Bronchial epithelial cell (primary cell): ENCODE results near the gene CABP4. TPM values are rescaled to one million over a fixed set of nuclear protein-coding genes. Genes with fewer than 3 reads are reported as not detected.

Experiments
- DNase-seq: peaks from one replicate; pipeline ENCODE4 v3.0.0-alpha.2; 2010; ENCODE audit warnings: low read depth
- FAIRE-seq: peaks from 2 replicates; lab custom pipeline; 2011; peaks lifted over from hg19 to GRCh38; lab: Jason Lieb, UNC
- H3K27me3 ChIP-seq: 2 replicates; pipeline ENCODE4 v1.5.1; 2011; ENCODE audit warnings: low read length; ENCODE audit not compliant: control insufficient read depth, insufficient read depth
- H3K36me3 ChIP-seq: 2 replicates; pipeline ENCODE4 v1.5.1; 2011; ENCODE audit warnings: low read length; ENCODE audit not compliant: control insufficient read depth, insufficient read depth
- H3K4me3 ChIP-seq: 2 replicates; pipeline ENCODE4 v1.5.1; 2011; ENCODE audit warnings: mild to moderate bottlenecking, low read depth, low read length, control low read depth
- total RNA-seq: library from RNA; depleted of rRNA; stranded (reverse); fragments of >200 nt; gene quantifications from 2 replicates; pipeline ENCODE4 v1.2.1, GENCODE V29; 2014
- TF ChIP-seq, protein P1 (sequence below): IDR thresholded peaks from 2 replicates; pipeline ENCODE4 v1.5.1; 2011; ENCODE audit warnings: mild to moderate bottlenecking, moderate library complexity, low read length, control low read depth, inconsistent platforms; ENCODE audit not compliant: insufficient read depth, severe bottlenecking

Gene CABP4
- total RNA-seq, 1 donor from 2014 or later = not detected

DNA sequence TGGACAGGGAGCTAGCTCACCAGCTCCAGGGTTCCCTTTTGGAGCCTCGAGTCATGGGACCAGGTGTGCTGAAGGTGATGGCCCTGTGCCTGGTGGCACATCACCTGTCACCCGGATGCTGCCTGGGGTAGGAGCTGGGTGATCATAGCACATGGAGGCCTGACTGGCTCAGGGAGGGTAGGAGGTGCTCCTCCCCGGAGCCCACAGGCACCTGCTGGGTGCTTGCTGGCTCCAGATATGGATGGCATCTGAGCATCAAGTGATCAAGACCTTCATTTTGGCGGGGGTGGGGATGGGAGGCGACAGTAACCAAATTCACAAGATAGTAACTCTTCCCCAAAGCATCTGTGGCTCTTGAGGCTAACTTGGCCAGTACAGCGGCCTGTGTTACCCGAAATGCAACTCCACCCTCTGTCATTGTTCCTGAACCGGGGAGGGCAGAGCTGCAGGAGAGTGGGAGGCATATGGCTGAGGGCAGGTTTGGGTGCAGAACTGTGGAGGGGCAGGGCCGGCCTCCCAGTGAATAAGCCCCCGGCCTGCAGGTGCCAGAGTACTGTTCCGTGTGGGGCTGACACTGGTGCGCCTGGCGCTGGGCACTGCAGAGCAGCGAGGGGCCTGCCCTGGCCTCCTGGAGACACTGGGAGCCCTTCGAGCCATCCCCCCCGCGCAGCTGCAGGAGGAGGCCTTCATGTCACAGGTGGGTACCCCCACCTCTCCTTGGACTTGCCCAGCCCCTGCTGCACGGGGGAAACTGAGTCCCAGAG, 46.5 kb upstream of the CABP4 start:
- TF ChIP-seq, protein P1, sequence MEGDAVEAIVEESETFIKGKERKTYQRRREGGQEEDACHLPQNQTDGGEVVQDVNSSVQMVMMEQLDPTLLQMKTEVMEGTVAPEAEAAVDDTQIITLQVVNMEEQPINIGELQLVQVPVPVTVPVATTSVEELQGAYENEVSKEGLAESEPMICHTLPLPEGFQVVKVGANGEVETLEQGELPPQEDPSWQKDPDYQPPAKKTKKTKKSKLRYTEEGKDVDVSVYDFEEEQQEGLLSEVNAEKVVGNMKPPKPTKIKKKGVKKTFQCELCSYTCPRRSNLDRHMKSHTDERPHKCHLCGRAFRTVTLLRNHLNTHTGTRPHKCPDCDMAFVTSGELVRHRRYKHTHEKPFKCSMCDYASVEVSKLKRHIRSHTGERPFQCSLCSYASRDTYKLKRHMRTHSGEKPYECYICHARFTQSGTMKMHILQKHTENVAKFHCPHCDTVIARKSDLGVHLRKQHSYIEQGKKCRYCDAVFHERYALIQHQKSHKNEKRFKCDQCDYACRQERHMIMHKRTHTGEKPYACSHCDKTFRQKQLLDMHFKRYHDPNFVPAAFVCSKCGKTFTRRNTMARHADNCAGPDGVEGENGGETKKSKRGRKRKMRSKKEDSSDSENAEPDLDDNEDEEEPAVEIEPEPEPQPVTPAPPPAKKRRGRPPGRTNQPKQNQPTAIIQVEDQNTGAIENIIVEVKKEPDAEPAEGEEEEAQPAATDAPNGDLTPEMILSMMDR = no peak
- FAIRE-seq (no peak), DNase-seq (no peak)
- peaks cover 10% of the 10 kb centered on the region for H3K27me3 ChIP-seq
- H3K36me3 ChIP-seq = no peaks in the 10 kb centered on the region
- H3K4me3 ChIP-seq = no peak overlapping the region

- DNase-seq (no peak), FAIRE-seq (no peak)
- Histone ChIP-seq H3K27me3 (peaks cover 10% of the 10 kb centered on the region), H3K36me3 (no peaks in the 10 kb centered on the region), H3K4me3 (no peak overlapping the region)
- TF ChIP-seq, protein P1 = no peak
Observed at GRCh38 chr11:67409261-67409666, 45.9 kb upstream of the CABP4 start.

GRCh38 chr11:67409781-67410368, 45.3 kb upstream of the CABP4 start:
- no peak overlapping the region for H3K4me3 ChIP-seq
- TF ChIP-seq, protein P1 = no peak
- FAIRE-seq (no peak), DNase-seq (no peak)
- H3K36me3 ChIP-seq = no peaks in the 10 kb centered on the region
- H3K27me3 ChIP-seq = peaks cover 10% of the 10 kb centered on the region

DNA sequence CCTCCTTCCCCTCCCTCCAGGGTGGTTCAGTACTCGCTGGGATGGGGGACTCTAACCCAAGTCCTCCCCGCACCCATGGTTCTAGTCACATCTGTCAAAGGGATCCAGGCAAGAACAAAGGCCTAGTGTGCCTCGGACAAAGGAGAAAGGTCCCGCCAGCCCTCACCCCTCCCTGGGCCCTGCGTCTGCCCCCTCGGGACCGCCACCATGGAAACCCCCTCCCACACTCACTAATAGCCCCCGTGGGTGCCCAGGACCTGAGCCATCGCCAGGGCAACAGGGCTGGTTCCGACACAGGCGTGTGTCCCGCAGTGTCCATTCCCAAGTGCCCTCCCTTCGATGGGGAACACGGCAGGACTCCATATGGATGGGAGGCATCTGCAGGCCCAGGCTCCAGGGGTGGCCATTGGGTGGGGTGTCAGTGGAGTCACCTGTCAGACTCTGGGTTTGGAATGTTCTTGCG, 44.8 kb upstream of the CABP4 start:
- Histone ChIP-seq H3K27me3 (peaks cover 10% of the 10 kb centered on the region), H3K4me3 (no peak overlapping the region), H3K36me3 (no peaks in the 10 kb centered on the region)
- peak; percentile 81 for FAIRE-seq
- TF ChIP-seq, protein P1 = no peak
- DNase-seq = no peak

DNA sequence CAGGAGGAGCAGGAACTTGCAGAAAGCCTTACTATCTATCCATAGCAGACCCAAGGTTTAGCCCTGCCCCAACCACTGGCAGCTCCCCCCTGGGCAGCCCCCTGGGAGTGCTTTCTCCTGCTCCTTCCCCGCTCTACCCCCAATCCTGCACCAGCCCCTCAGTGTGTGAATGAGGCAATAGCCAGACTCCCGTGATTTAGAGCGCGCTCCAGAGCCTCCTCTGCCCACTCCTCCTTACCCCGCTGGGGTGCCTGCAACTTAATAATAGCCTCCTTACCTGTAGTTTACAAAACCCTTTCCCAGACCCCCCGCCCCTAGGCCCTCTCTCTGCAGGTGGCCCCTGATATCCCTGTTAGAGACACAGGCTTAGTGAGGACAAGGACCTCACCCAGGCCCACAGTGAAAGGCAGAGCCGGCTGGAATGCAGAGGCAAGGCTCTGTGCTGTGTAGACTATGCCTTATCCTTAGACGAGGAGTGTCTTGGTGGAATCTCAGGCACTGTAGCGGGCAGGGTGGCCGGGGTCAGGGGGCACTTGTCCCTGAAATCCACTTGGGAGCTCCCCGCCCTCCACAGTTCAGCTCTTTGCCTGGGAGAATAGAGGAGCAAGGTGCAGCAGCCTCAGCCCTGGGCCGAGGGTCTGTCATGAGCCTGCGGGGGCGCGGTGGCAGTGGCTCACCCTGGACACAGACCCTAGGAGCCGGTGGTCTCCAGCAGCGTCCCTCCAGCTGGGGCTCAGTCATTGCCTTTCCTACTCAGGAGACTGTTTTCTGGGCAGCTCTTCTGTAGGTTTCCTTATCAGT, 44.0 kb upstream of the CABP4 start:
- DNase-seq (no peak), FAIRE-seq (no peak)
- Histone ChIP-seq H3K27me3 (peaks cover 10% of the 10 kb centered on the region), H3K36me3 (no peaks in the 10 kb centered on the region), H3K4me3 (no peak overlapping the region)
- TF ChIP-seq, protein P1 = no peak
